Dendritic cell treated with granulocyte-macrophage colony-stimulating factor and Interleukin-4, amounts not matched to agents 40 ng/mL and 50 ng/mL, for 4 days (primary cell): ENCODE measurements around the gene CFAP46.
"Not testable (repeated sequence)": the region's sequence is repeated elsewhere in the genome, so short reads cannot be mapped to it uniquely, and the experiment has no call there.

Source experiments
- H3K27ac Mint-ChIP-seq: one replicate; pipeline ENCODE4 v1.8.0; 2022; ENCODE audit warnings: mild to moderate bottlenecking, mixed read lengths
- H3K27me3 Mint-ChIP-seq: one replicate; pipeline ENCODE4 v1.8.0; 2022; ENCODE audit warnings: mild to moderate bottlenecking, mixed read lengths
- H3K36me3 Mint-ChIP-seq: one replicate; pipeline ENCODE4 v1.8.0; 2022; ENCODE audit warnings: low read depth, mixed read lengths
- H3K4me1 Mint-ChIP-seq: one replicate; pipeline ENCODE4 v1.8.0; 2022; ENCODE audit warnings: low read depth, mixed read lengths
- H3K4me3 Mint-ChIP-seq: one replicate; pipeline ENCODE4 v1.8.0; 2022; ENCODE audit warnings: mild to moderate bottlenecking, moderate library complexity, mixed read lengths
- H3K9me3 Mint-ChIP-seq: one replicate; pipeline ENCODE4 v1.8.0; 2022; ENCODE audit warnings: mixed read lengths
- intact Hi-C: fragments of 100-400 bp; cut with micrococcal nuclease; formaldehyde crosslinking; loops from one replicate; pipeline ENCODE4 v1.15.0; 2022

CFAP46 gene

DNA sequence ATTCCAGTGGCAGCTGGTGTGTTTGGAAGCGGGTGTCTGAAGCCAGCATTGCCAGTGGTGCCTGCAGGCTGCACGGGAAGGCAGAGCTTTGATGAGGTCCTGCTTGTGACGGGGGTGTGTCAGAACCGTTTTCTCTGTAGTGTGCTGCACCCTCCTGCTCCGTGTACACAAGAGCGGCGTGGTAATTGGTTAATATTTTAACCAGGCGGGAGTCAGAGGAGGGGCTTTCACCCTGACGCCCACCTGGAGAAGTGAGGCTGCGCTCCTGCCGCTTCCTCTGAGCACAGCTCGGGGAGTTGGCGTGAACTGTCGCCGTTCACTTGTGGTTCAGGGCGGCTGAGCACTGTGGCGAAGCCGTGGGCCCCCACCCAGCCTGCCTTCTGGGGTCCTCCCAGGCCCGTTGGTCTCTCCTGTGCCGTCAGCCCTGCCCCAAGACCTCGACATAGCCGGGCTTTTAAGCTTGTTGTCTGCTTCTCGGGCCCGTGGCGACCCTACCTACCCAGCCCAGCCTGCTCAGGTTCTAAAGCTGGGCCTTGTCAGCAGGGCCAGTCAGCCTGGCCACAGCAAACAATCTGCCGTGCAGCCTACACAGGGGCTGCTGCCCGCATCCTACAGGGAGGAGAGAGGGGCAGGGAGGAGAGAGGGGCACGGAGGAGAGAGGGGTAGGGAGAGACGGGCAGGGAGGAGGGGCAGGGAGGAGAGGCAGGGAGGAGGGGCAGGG is 168.0 kb downstream of the CFAP46 start:
- no peak overlapping the region for H3K27ac Mint-ChIP-seq
- intact Hi-C loops = no loop called here

DNA sequence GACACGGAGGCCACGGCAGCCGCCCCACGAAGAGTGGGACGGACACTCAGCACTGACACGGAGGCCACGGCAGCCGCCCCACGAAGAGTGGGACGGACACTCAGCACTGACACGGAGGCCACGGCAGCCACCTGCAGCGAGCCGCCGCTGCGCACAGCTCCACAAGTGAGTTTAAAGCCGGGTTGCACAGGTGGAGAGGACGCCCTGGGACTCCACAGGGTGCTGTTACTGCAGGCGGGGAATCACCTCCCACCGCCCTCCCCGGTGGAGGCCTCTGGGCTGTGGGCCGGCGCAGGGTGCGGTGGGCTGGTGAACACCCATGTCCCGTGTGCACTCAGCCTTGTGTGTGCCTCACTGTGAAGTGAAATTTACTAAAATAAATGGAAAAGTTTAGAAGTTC is 169.6 kb downstream of the CFAP46 start:
- intact Hi-C loops, H3K27me3 Mint-ChIP-seq, H3K27ac Mint-ChIP-seq, H3K4me3 Mint-ChIP-seq, H3K4me1 Mint-ChIP-seq: not testable (repeated sequence)
- H3K9me3 Mint-ChIP-seq = peaks cover 30% of the 10 kb centered on the region
- peaks cover 83% of the 10 kb centered on the region for H3K36me3 Mint-ChIP-seq

More for the DNA sequence above, 168.0 kb downstream of the CFAP46 start:
- Mint-ChIP-seq H3K36me3 (peaks cover 83% of the 10 kb centered on the region), H3K27me3 (no peaks in the 10 kb centered on the region), H3K9me3 (peaks cover 15% of the 10 kb centered on the region), H3K4me3 (no peak overlapping the region), H3K4me1 (no peaks in the 10 kb centered on the region)

DNA sequence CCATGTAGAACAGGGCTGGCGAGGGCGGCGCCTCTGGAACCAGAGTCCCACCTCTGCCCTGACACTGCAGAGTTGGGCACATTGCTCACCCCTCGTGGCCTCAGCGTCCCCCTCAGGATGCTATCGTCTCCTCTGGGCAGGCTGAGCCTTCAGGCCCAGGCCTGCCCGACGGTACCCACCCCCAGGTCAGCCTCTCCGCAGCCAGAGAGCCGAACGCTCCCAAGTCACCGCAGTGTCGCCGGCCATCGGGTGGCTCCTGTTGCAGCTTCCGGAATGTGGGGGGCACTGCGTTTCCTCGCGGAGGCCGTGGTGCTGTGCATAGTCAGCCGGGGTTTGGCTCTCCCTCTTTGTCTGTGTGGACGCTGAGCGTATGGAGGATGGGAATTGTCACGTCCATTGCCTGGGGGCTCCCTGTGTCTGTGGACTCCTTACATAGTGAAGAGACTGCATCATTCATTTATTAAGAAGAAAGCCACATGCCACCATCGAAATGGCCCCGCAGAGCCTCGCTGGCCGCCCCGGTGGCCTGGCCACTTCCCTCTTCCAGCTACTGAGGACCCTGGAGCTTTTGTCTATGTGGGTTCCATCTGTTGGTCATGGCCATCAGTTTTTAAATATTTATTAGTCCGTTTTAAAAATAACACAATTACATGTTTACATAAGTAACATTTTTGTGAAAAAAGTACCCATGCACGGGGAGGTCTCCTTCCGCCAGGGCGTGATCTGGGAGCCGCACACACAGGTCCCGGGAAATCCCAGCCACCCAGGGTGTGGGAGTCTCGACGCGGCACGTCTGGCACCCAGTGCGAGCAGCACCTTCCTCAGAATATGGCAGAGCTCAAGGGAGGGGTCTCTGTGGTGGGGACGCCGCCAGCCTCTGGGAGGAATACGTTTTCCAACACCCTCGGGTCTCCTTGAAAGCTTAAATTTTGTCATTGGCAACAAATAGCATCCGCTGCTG is 172.0 kb downstream of the CFAP46 start:
- intact Hi-C loops = no loop called here
- Mint-ChIP-seq H3K4me1 (no peaks in the 10 kb centered on the region), H3K36me3 (peaks cover 81% of the 10 kb centered on the region), H3K27me3 (no peaks in the 10 kb centered on the region), H3K27ac (no peak overlapping the region), H3K4me3 (no peak overlapping the region), H3K9me3 (peaks cover 50% of the 10 kb centered on the region)

DNA sequence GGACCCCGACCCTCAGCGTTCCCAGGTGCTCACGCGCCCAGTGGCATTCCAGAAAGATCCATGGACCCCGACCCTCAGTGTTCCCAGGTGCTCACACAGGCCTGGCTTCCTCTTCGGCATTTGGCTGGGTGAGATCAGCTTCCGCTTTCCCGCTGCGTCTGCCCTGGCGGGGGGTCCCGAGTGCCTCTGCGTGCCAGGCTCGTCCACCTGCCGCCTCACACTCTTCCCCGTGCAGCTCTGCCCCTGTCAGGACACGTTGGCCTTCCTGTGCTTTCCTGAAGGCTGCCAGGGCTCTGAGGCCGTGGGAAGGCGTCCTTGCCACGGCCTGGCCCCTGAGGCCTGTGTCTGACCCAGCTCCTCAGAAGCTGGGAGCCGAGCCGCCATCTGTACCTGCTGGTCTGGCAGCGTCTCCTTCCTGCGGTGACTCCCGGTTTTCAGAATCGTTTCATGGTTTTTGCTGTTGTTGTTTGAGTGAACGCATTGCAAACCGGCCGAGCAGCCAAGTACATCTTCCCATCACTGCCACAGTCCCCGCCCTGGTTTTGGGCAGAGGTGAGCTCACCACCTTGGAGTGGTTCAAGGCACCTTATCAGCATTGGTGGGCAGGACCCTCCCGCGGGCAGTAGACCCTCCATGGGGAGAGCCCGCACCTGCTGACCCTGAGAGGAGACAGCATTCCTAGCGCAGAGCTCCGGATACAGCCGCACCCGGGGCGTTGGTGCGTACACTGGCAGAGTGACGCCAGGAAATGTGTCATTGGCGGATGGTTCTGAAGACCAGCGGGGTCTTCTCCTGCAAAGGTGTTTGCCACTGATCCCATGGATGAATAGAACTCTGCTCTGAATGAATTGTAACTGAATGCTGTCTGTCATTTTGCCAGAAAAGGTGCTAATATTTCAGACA is 173.8 kb downstream of the CFAP46 start:
- Mint-ChIP-seq H3K4me3 (no peak overlapping the region), H3K36me3 (peaks cover 77% of the 10 kb centered on the region), H3K4me1 (no peaks in the 10 kb centered on the region), H3K27ac (no peak overlapping the region), H3K9me3 (peaks cover 51% of the 10 kb centered on the region), H3K27me3 (no peaks in the 10 kb centered on the region)
- intact Hi-C loops = no loop called here

DNA sequence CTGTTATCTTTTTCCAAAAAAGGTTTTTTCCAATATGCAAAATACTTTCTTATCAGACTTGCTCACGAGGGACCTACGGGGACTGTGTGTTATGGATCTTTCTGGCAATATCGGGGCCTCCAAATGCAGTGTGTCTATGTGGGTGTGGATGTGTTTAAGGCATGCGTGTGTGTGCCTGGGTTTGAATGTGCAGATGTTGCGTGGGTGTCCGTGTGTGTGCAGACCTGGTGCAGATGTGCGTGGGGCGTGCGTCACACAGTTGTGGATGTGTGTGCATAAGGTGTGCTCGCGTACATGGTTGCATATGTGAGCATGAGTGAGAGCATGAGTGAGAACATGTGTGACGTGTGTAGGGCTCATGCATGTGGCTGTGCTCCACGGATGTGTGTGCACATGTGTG is 176.1 kb downstream of the CFAP46 start:
- H3K27ac Mint-ChIP-seq = no peak overlapping the region
- no peaks in the 10 kb centered on the region for H3K27me3 Mint-ChIP-seq
- H3K9me3 Mint-ChIP-seq = peaks cover 49% of the 10 kb centered on the region
- no peak overlapping the region for H3K4me3 Mint-ChIP-seq
- H3K4me1 Mint-ChIP-seq = no peaks in the 10 kb centered on the region
- H3K36me3 Mint-ChIP-seq = peaks cover 75% of the 10 kb centered on the region
- intact Hi-C loops = no loop called here

DNA sequence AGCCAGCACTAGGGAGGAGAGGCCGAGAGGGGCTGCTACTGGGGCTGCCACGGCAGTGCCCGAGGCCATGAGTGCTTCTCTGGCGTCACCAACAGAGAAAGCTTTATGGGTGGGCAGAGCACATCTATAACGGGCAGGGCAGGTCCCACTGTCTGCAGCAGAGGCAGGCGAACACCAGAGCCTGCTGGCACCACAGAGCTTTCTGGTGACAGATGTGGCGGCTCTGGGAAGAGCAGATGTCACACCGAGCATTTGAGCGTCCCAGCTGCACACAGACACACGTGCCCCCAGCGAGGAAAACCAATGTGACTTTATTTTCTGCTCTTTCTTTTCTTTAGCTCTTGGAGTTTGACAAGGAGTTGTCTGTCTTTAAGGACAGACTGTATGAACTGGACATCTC is 176.9 kb downstream of the CFAP46 start:
- Mint-ChIP-seq H3K27ac (no peak overlapping the region), H3K4me1 (no peaks in the 10 kb centered on the region), H3K9me3 (peaks cover 41% of the 10 kb centered on the region), H3K36me3 (peaks cover 73% of the 10 kb centered on the region), H3K4me3 (no peak overlapping the region), H3K27me3 (no peaks in the 10 kb centered on the region)
- intact Hi-C loops = no loop called here

DNA sequence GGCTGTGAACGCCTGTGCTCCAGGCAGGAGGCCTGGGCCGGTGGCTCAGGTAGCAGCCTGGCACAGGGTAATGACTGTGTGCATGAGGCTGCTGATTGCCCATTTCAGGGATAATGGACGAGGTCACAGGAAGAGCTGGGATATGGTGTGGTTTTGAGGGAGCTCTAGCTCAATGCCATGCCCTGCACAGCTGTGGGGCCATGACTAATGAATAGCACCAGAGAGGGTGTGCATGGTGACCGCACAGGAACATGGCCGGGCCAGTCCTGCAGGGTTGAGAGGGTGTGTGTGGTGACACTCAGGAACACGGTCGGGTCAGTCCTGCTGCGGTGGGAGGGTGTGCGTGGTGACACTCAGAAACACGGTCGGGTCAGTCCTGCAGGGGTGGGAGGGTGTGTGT is 178.3 kb downstream of the CFAP46 start:
- Mint-ChIP-seq H3K36me3 (peaks cover 73% of the 10 kb centered on the region), H3K27ac (no peak overlapping the region), H3K27me3 (no peaks in the 10 kb centered on the region), H3K9me3 (peaks cover 34% of the 10 kb centered on the region), H3K4me3 (no peak overlapping the region), H3K4me1 (no peaks in the 10 kb centered on the region)
- intact Hi-C loops = no loop called here

DNA sequence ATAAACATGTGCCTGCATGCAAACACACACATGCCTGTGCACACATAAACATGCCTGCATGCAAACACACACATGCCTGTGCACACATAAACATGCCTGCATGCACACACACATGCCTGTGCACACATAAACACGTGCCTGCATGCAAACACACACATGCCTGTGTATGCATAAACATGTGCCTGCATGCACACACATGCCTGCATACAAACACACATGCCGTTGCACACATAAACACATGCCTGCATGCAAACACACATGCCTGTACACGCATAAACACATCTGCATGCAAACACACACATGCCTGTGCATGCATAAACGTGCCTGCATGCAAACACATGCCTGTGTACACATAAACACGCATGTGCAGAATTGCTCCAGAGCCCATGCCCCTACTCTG is 178.8 kb downstream of the CFAP46 start:
- intact Hi-C loops = no loop called here
- Mint-ChIP-seq H3K4me1 (no peaks in the 10 kb centered on the region), H3K4me3 (no peak overlapping the region), H3K27me3 (no peaks in the 10 kb centered on the region), H3K36me3 (peaks cover 73% of the 10 kb centered on the region), H3K27ac (no peak overlapping the region), H3K9me3 (peaks cover 29% of the 10 kb centered on the region)

DNA sequence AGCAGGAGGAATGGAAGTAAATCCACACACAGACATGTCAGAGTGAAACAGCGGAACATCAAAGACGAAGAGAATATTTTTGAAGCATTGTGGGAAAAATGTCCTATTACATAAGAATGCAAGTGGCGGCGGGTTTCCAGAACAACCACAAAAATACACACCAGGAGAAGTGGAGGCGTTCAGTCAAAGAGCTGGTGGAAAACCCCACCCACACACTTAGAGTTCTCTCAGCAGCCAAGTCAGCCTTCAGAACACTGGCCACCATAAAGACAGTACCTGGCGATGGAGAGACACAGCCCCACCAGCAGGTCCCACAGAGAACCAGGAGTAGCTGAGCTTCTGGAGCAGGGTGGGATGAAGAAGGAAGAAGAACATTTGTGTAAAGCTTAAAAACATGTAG is 180.1 kb downstream of the CFAP46 start:
- H3K36me3 Mint-ChIP-seq = peaks cover 64% of the 10 kb centered on the region
- no peak overlapping the region for H3K27ac Mint-ChIP-seq
- H3K9me3 Mint-ChIP-seq = peaks cover 16% of the 10 kb centered on the region
- no peaks in the 10 kb centered on the region for H3K4me1 Mint-ChIP-seq
- intact Hi-C loops = no loop called here
- H3K4me3 Mint-ChIP-seq = no peak overlapping the region
- no peaks in the 10 kb centered on the region for H3K27me3 Mint-ChIP-seq

DNA sequence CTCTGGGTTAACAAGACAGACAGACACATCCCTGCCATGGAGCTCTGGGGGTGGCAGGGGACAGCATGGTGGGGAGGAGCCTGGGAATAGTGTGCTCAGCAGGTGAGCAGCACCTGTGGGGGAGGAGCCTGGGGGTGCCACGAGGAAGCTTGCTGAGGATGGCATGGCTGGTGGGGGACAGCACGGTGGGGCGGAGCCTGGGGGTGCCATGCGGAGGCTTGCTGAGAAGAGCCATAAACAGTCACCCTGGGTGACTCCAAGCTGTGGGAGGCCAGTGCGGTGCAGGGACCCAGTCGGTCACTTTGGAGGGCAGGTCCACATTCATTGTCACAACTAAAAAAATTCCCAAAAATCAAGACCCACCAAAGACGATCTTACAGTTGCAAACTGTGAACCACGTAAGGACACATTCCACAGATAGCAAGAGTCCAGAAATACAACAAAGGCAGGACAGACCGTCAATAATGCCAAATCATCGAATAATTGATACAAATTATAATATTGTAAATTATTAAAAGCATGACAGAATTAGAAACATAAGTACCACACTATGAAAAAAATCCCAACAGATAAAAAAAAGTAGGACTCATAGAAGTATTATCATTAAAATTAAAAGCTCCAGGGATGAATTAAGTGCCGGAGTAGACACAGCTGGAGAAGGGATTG is 180.8 kb downstream of the CFAP46 start:
- Mint-ChIP-seq H3K27ac (no peak overlapping the region), H3K9me3 (peaks cover 13% of the 10 kb centered on the region), H3K36me3 (peaks cover 65% of the 10 kb centered on the region), H3K27me3 (no peaks in the 10 kb centered on the region), H3K4me3 (no peak overlapping the region), H3K4me1 (no peaks in the 10 kb centered on the region)
- intact Hi-C loops = no loop called here

DNA sequence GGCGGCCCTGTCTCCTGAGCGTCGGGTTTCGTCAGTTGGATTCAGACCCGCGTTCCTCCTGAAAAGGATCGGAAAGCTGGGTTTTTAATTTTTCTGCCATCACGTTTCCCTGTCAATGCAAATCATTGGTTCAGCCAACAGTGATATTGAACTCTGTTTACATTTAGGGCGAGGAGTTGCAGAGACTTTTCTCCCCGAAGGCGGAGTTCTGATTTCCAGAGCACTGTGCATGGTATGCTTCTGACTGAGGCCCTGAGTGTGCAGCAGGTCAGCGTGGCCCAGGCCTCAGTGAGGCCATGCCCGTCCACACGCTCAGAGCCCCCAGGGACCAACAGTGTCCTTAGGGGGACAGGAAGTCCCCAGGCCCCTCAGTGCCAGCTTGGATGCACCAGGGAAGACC is 183.5 kb downstream of the CFAP46 start:
- Mint-ChIP-seq H3K4me1 (no peaks in the 10 kb centered on the region), H3K9me3 (peaks cover 16% of the 10 kb centered on the region), H3K27me3 (no peaks in the 10 kb centered on the region), H3K4me3 (no peak overlapping the region), H3K36me3 (peaks cover 73% of the 10 kb centered on the region), H3K27ac (no peak overlapping the region)
- intact Hi-C loops = no loop called here
